GM21381 (cell line): ENCODE data around the gene AKAP9.
"Not testable (repeated sequence)": the region's sequence is repeated elsewhere in the genome, so short reads cannot be mapped to it uniquely, and the experiment has no call there.

Experiments
- ATAC-seq: cut with Tn5 transposase; IDR thresholded peaks from one replicate; pipeline ENCODE4 v1.9.1; 2021; ENCODE audit warnings: mild to moderate bottlenecking, moderate library complexity; ENCODE audit not compliant: unreplicated experiment

Gene AKAP9

DNA sequence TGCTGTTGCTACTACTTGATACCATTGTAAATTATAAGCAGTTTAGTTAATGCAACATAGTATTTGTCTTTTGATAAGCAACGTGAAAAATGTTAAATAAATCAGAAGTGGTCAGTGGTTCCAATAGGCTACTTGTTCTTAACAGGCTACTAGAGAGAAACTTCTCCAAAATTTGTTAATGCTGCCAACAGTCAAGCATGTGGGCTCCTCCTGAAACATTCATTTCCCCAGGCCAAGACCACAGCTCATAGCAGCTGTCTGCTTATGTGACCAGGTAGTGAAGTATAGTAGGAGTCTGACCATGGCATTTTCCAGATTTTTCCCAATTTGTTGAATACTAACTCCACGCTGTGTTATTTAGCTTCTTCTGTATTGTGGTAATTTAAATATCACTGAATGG, 112.7 kb downstream of the AKAP9 start:
- no peak for ATAC-seq

DNA sequence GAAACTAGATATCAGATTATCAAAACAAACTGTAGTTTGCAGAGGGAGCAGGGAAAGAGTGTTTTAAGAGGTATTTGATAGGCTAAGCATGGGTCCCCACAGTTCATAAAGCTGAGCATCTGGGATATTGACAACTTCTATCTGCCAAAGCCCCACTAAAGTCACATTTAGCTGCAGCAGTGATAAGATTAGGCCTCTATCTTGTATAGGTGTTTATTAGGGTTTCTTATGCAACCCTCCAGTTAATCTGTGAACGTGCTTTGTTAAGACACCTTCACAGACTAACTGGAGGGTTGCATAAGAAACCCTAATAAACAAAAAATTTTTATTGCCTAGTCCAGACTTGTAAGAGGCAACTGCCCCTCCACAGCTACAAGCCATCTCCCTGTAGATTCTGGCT, 115.6 kb downstream of the AKAP9 start:
- no peak for ATAC-seq

DNA sequence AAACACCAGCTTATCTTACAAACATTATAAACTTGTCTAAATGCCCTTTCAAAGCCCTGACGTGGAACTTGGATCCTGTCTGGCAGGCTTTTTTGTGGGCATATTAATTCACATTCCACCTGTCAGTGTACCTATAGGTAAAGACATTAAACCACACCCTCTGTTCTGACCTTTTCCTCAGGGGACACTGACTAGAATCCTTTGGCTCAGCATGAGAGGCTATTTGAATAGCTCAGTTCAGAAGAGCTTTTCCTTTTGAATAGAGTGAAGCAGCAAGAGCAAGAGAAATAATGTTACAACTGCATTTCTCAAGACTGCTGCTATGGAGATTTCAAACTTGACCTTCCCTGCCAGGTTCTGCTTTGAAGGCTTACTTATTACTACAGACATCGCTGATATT, 116.7 kb downstream of the AKAP9 start:
- ATAC-seq: no peak

DNA sequence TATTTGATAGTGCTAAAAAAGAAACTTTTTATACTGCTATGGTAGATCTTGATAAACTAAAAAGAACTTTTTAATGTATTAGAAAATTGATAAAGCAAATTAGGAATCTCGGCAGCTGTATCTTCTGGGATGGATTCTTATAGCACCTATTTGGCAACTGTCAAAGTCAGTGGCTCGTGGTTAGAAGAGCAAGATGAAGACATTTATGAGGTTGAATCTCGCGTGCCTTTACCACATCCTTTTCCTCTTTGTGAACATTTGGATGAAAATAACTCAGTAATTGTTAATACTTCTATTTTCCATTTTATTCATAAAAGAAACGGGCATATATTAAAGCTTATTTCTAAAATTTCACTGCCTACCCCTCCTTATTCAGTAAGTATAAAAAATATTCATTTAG, 117.4 kb downstream of the AKAP9 start:
- ATAC-seq: no peak

DNA sequence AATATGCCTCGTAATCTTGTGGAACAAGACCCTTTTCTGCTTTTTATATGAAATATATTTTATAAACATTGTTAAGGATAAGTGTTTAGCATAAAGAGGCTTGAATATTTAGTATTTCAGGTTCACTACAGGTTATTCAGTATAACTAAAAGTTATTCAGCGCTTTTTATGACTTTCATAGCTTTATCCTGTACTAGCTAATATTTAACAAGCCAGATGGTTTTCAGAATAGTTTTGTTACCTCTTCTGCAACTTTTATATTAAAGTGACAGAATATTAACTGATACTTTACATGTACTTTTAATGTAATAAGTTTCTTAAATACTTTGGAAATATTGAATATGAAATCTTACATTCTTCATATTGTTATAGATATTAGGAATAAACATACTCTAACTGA, 118.2 kb downstream of the AKAP9 start:
- no peak for ATAC-seq

DNA sequence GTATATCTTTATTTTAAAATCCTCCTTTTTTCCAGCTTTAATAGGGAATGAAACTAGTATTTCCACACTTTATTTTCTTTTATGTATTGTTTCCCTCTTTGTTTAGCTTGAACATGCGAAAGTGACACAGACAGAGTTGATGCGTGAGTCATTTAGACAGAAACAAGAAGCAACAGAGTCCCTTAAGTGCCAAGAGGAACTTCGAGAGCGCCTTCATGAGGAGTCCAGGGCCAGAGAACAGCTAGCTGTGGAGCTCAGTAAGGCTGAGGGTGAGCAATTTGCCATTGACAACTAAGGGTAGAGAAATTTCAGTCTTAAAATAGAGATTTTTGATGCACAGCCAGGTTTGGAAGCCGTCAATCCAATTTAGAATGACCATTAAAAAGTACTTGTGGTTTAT, 120.5 kb downstream of the AKAP9 start:
- ATAC-seq: no peak

DNA sequence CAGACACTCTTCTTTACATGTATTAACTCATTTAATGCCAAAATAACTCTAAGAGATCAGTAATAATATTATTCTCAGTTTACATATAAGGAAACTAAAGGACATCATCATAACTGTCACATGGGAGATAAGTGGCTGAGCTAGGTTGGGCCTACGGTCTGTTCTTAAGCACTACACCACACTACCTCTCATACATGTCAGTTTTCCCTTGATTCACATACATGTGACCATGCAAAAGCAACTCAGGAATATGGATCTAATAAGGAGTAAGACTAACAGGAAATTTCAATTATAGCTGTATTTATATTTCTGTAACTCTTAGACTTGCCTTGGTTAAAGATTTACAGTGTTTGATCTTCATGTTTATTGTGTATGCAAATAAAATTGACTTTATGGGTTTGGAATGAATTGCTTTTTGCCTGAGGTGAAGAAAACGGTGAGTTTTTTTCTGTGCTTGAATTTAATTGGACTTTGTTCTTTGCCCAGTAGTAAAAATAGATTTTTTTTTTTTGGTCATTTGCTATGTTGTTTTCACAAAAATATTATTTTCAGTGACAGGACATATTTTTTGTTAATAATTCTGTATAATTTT, 123.9 kb downstream of the AKAP9 start:
- no peak for ATAC-seq

DNA sequence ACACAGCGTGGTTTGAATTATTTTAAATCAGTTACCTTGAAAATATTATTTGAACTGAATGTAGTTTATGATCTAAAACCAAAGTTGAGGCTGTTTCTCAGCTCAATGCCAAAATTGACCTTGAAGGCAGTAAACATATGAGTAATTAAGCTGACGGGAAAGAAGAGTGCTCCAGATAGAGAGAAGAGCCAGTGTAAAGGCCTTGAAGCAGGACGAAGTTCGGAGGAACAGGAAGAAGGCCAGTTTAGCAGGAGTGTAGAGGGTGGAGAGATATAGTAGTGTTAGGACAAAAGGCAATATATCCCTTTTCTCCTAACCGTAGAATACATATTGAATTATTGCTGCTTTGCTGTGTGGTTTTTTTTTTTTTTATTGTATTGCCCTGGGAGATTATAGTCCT, 130.4 kb downstream of the AKAP9 start:
- no peak for ATAC-seq

DNA sequence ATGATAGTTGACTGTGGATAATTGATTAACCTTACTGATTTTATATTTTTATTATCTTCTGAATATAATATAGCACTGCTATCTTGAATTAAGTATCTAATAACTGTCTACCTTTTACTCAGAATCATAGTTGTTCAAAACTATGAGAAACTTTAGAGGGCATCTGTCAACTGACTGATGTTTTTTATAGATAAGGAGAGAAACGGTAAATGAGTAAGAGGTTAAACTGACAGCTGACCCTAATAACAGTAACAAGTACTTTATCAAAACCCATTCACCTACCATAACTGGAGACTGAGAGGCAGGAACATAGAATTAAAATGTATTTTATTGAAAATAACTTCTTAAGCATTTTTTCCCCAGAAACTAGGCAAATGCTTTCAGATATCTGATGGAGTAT, 131.5 kb downstream of the AKAP9 start:
- no peak for ATAC-seq

DNA sequence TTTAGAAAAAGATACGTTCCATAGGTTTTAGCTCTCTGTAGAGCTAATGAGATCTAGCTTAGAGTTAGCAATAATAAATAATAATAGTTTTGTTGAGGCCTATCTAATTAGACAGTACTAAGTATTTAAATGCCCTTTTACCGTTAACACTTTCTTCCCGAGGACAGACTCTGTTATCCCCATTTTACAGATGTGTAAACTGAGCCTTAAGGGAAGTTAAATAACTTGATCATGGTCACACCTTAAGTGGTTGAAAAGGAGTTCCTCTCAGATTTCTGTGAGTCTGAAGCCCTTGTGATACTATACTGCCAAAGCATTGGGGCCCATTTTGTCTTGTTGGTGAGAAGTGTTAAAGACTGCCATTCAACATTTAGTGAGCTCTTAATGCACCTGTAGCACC, 132.0 kb downstream of the AKAP9 start:
- ATAC-seq: no peak

DNA sequence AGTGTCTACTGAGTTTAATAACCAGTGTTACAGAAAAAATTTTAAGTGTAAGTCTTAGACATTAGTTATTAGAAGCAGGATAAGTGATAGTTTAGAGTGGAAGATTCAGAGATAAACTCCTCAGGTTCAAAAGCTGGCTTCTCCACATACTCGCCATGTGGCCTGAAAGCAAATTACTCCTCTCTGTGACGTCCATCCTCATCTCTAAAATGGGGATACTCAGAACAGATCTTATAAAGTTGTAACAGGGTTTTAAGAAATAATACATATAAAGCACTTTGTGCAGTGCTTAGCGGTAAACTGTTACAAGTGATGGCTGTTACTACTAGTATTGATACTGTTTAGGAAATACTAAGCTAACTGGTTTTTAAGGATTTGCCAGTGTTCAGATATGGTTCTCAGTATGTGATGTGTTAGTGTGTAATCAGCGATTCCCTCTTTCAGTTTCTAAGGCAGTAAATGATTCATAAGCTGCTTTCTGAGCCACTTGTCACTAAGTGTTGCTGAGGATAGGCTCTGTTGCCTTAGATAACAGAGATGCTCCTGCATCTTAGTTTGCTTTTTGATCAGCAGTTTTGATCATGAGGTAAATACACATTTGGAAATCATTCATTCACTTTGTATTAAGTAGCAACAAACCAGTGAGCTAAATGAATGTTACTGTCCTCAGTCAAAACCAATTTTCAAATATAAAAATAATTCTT, 134.9 kb downstream of the AKAP9 start:
- peak; percentile 93 for ATAC-seq

DNA sequence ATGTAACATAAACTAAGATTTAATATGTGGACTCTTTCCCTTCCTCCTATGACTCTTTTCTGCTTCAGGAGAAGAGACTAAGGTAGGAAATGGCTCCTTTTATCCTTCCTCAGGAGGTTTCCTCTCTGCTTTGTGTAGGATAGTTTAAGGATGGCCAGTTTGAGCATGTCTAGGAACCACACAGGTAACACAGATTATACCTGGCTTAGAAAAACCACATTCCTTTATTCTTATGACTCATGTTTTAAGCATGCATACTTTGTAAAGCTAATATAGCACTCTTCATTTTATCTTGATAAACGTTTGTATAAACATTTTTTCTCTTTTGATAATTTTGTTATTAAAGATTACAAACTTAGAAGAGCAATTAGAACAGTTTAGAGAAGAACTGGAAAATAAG, 135.8 kb downstream of the AKAP9 start:
- ATAC-seq: no peak

DNA sequence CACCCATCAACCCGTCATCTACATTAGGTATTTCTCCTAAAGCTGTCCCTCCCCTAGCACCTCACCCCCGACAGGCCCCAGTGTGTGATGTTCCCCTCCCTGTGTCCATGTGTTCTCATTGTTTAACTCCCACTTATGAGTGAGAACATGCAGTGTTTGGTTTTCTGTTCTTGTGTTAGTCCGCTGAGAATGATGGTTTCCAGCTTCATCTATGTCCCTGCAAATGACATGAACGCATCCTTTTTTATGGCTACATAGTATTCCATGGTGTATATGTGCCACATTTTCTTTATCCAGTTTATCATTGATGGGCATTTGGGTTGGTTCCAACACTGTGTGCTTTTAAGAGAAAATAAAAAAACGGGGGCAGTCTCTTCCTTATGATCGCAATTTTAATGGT, 143.3 kb downstream of the AKAP9 start:
- not testable (repeated sequence) for ATAC-seq

DNA sequence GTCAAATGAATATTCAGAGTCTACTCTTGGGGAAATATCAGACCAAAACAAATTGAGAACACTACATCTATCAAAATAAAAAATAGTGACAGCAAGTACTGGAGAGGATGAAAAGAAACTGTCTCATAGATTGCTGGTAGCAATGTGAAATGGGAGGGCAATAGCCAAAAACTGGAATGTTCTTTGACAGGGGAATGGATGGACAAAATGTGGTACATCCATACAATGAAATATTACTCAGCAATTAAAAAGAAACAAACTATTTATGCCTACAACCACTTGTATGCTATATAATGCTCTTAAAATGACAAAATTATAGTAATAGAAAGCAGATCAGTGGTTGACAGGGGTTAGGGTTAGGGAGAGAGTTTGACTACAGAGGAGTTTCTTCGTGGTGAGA, 147.6 kb downstream of the AKAP9 start:
- no peak for ATAC-seq

DNA sequence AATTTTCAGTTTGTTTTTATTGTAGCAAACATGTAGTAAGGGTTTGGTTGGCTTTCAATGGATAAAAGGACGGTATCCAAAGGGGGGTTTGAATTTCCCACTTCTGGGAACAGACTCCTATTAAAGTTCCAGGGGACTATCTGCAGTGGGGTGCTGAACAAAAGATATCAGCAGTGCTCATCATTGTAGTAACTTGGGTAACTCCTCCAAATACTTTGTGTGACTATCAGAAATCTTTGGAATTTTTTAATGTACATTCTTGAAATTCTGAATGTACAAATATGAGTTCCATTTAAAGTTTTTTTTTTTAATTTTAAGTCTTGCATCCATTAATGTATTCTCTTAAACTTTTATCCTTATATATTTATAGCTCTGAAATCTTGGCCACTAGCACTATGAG, 151.5 kb downstream of the AKAP9 start:
- no peak for ATAC-seq

DNA sequence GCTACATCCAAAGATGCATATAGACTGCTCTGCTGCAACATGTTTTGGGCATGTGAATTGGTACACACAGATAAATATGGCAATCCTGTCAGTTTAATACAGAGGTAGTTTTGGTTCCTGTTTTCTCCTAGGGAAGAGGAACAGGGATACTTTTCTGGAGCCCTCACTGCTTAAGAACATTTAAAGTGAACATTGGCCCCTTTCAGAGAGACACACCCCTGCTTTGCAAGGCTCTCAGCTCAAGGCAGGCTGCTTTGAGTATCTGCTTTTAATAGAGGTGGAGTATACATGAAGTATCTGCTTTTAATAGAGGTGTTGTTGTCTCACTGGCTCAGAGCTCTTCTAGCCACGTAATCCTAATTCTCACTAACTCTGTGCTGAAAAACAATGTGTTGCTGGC, 154.7 kb downstream of the AKAP9 start:
- ATAC-seq: no peak

DNA sequence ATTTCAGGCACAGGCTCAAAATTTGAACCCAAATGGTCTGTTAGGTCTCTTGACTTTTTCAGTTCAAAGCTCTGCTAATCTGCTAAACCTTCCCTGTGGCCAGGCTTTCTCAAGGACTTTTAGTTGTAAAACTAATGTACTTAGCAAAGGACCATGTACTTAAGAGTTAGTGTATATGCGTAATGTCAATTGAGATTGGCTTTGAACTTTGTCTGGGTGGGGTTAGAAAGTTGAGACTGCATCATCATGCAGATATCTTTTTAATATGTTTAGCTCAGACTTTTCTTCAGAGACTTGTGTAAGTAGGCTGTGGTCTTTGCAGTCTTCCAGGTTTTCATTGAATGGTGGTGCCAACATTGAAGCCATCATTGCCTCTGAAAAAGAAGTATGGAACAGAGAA, 159.9 kb downstream of the AKAP9 start:
- no peak for ATAC-seq

DNA sequence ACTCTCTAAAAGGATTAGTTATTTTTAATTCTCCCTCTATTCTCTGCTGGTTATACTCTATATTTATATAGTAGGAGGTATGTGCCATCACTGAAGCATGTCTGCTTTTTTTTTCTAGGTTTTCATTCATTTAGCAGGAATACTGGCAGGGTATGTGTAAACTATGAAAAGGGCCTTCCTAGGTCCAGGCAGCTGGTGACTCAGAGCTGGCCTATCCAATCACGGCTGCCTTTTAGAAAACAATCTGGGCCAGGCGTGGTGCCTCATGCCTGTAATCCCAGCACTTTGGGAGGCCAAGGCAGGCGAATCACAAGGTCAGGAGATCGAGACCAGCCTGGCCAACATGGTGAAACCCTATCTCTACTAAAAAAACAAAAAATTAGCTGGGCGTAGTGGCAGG, 162.2 kb downstream of the AKAP9 start:
- ATAC-seq: not testable (repeated sequence)

DNA sequence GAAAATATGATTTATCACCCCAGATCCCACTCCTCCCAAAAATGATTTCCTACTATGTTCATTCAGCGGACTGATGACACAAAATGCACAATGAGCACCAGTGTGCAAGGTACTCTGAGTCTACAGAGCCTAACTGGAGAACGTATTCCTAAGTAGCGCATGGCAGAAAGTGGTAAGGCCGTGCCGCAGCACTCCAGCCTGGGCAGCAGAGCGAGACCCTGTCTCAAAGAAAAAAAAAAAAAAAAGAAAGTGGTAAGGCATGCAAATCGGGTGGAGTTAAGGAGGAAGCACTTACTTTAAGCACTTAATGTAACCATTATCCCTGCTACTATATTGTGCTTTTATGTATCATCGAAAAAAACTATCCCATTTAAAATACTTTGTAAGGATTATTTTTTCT, 168.2 kb downstream of the AKAP9 start:
- ATAC-seq: no peak

DNA sequence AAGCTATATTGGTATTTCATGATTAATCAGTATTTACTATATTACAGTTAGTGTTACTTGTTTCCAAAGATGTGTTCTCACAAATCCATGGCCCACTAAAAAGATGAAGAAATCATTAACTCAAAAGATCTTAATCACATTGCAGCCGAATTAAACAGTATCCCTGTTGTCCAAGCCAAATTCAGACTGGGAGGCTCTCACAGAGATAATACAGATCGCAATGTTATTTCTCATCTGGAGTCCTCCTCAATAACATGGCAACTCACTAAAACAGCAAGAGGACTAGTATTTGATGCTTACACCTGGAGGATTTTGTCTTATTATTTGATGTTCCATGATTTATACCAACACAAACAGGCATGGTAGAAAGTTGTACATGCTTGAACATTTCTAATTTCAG, 170.2 kb downstream of the AKAP9 start:
- no peak for ATAC-seq

DNA sequence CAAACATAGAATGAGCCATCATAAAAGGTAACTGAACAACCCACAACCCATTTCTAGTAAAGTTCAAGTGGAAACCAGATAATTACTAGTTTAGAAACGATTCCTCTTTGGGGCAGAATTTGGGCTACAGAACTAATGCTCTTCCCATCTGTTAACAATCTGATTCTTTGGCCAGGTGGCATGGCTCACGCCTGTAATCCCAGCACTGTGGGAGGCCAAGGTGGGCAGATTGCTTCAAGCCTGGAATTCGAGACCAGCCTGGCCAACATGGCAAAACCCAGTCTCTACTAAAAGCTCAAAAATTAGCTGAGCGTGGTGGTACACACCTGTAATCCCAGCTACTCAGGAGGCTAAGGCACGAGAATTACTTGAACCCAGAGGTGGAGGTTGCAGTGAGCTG, 175.2 kb downstream of the AKAP9 start:
- no peak for ATAC-seq

DNA sequence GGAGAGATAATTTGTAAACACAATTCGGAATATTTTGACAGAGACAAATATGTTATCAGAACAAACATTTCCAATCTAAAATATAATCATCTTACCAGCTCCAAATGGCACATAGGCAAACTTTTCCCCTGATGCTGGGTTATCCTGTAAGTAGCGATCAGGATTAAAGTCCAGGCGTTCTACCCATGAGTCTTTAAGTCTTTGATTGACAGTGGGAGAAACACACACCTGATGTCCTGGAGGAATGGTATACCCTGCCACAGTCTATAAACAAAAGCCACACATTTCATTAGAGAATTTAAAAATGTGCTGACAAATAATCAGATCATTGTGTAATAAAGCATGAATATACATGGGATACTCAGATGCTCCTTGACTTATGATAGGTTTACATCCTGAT, 176.3 kb downstream of the AKAP9 start:
- ATAC-seq: no peak

DNA sequence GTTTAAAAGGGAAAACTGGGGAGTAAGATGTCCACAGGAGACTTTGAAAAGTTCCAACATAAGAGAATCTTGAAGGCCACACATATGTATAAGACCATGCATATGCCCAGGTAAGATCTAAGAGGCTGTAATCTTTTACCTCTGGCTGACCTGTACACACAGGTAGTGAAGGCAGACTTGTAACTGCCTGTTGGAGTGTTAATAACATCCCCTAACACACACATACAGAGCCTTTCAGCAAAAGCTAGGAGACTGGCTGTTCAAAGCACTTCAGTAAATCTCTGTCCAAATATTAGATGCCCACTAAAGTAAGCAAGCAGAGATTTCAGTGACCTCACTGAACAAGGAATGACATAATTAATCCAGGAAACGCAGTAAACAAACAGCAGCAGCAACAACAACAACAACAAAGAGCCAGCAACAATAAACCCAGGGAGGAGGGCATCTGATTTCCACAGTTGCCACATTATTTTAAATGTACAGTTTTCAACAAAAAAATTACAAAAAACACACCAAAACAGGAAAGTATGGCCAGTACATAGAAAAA, 178.6 kb downstream of the AKAP9 start:
- no peak for ATAC-seq
